ENCODE results near the gene ENPP6.

Gene ENPP6

DNA sequence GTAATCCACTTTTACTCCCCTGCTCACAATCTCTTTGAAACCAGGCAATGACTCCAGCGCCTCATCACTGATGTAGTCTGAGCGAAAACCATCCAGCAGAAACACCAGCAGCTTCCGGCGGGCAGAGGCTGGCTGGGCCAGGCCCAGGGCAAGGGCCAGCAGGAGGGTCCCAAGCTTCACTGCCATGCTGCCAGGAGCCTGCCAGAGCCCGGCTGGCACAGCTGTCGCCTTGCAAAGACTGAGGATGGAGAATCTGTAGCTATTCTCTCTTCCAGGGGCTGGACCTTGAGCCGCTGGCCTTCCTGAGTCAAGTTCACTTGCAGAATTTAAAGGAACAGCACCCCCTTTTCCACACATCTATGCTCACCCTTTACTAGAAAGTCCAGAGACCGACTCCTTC is at the start of gene ENPP6:
ENPP6 (minus strand) TSS at position 240 of the 400 bp plus-strand sequence; CDS start at position 186, 54 bp downstream.
- H3K4me3 ChIP-seq (ENCODE audit: low read depth, low read length), result no peak within 1 kb of the TSS

DNA sequence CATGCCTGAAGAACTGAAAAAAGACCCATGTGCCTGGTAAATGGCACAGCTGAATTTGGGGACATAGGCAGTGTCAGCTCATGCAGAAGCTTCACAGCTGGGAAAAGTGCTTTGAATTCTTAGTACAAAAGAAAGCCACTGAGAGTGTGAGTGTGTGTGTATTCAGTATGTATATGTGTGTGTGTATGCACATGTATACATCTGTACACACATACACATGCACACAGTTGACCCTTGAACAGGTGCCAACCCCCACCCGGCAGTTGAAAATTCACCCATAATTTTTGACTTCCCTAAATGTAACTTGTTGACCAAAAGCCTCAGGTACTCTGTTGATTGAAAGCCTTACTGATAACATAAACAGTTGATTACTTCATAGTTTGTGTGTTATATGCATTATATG is 49.5 kb upstream of the ENPP6 start:
- H3K4me3 ChIP-seq (ENCODE audit: low read depth, low read length), result no peak overlapping the region

DNA sequence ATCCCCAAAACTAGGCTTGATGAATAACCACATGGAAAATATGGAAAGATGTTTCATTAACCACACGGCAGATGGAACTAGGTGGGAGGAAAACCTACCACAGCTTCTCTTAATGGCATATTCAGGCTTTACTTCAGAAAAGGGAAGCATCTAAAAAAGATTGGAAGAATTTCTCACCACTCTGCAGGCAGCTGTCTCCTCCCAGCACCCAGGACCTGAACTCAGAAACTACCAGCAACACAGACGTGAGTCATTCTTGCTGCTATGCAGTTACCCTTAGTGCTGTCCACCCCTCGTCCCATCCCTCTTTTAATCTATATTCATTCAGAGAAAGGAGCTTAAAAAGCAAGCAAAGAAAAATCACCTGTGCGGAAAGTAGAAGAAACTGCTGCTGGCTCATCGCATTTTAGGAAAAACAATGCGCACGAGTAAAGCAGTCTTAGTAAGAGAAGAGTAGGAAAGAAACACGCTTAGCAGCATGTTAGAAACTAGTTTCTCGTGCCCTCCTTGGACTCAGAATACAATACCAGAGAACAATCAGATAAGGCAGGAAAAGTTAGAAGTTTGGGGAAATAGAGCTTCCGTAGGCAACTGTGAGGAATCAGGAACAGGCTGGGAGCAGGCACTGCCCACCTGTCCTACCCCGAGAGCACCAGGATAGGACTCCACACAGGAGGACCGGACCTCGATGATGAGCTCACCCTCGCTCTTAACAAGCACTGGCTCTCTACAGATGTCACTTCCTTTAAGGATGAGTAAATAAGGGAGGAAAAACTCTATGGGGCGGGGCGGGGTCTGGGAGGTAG is 48.1 kb upstream of the ENPP6 start:
- H3K4me3 ChIP-seq (ENCODE audit: low read depth, low read length), result no peak overlapping the region

DNA sequence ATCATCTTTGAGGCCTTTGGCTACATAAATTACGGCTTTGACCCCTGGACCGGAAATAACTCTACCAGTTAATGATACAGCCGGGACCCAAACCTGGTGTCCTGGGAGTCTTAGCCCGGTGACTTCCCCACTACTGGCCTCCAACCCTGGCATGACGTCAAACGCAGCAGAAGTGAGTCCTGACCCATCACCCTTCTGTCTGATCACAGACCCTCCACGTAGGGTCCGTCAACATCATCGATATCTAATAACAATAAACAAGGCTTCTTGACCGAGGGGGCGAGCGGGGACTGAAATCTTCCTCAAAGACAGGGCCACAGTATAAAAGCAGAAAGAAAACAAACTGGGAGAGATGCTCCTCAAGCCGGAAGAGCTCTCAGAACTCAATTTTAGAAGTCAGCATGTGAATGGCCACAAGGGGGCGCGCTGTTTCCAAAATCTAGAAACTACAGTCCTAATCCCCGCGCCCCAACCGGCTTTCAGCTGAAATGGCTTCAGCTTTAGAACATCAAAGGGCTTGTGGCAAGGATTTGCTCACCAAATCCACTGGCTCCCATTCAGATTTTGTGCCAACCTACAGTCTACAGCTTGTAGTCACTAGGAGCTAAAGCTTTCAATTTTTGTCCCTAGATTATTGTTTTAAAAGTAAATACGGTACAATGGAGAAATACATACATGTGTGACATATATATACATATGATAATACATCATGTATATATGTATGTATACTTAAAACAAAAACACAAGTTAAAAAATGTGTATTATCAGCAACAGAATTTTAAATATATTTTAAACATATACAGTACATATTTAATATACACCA is 46.4 kb upstream of the ENPP6 start:
- H3K4me3 ChIP-seq (ENCODE audit: low read depth, low read length), result no peak overlapping the region

DNA sequence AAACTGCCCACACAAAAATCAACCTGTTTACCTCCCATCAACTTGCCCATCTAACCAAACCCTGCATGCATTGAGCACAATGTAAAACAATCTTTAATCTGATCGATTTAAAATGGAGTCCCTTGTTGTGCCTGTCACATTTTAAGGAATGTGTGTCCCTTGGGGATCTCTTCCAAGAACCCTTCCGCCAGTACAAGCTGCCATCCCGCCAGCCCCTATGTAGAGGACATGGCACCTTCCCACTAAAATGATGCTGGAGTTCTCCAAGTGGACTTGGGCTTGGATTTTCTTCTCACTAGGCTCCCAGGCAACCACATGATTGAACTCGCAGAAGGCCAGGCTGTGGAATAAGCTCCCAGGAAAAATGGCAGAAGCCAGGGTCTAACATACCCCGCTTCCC is 45.8 kb upstream of the ENPP6 start:
- no peak overlapping the region for H3K4me3 ChIP-seq (ENCODE audit: low read depth, low read length)

DNA sequence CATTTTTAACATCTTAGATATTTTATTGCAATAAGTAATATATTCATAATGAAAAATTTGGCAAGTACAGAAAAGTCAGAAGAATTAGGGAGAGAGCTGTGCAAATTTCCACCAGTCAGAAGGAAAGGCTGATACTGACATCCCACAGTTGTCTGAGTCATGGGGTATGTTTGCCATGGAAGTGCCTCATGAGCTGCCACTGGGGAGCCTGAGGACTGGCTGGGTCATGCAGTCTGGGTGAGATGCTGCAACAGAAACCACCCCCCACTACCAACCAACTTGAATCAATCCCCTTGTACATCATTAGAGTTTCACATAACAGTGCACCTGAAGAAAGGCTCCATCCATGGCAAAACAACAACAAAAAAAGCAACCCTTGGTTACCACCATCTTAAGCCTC is 45.2 kb upstream of the ENPP6 start:
- H3K4me3 ChIP-seq (ENCODE audit: low read depth, low read length), result no peak overlapping the region

DNA sequence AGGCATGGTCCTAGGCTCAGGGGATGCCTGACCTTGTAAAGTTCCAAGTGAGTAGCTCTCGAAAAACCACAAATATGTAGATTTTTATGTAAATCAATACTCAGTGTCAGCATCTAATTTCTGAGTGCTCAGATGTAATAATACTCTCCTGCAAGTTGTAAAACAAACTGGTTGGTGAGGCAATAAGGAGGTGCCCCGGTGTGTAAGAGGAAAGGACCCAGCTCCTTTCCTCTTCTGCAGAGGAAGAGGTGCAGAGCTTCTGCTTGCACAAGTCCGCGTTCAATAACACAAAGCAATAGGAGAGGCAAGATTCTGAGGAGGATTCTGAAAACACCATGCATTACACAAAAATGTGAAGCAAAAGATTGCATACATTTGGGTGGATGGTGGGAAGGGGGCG is 43.6 kb upstream of the ENPP6 start:
- no peak overlapping the region for H3K4me3 ChIP-seq (ENCODE audit: low read depth, low read length)

DNA sequence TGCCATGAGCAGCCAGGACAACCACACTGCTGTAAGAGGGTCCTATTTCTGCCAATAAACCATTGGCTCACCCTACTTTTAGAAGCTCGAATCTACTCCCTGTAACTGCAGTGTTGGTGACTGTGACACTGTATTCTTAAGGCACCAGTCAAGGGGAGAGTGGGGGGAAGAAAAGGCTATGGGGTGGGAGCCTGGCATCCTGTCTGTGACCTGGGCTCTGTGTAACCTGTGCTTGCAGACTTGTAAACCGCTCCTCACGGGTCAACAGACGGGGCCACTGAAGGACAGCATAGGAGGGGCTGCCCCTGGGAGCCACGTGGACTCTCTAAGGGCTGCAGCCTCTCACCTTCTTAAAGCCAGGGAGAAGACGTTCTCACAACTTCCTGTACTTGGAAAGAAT is 42.2 kb upstream of the ENPP6 start:
- no peak overlapping the region for H3K4me3 ChIP-seq (ENCODE audit: low read depth, low read length)

DNA sequence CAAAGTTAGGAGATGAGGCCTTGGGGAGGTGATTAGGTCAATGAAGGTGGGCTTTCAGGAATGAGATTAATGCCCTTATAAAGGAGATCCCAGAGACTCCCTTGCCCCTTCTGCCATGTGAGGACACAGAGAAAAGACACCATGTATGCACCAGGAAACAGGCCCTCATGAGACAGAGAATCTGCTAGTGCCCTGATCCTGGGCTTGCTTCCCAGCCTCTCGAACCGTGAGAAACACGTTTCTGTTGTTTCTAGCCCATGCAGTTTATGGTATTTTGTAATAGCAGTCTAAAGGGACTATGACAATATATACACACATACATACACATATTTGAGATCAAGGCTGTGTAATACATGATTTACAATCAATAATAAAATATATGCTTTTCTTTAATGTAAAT is 41.4 kb upstream of the ENPP6 start:
- H3K4me3 ChIP-seq (ENCODE audit: low read depth, low read length), result no peak overlapping the region

DNA sequence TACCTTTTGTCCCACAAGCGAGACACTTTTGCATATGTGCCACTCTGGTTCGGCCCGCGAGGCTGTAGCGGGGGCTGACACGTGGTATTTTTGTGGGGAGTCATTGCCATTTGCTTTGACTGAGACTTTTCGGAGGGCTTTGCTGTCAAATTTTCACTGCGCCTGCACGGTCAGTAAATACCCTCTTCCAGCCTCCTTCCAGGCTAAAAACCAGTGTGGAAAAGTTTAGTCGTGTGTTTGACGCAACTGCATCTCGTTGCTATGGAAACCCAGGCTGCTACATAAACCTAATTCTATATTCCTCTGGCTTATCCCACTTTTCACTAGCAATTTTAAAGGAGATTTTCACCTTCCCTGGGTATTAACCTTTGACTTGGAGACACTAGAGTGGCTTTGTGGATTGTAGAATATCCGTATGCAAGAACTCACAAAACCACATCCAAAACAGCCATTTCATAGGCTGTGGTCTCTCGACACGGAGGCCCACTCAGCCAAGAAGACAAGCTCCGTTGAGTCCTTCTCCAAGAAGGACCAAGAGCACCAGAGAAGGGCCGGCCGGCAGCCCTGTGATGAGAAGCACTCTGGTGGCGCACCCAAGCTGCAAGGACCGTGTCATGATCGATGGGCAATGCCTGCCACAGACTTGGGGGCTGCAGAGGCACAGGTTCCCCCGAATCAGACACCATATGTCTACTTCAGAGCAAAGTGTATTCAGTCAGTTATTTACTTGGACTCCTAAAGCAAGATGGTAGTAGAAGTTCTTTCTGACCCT is 38.4 kb upstream of the ENPP6 start:
- no peak overlapping the region for H3K4me3 ChIP-seq (ENCODE audit: low read depth, low read length)

DNA sequence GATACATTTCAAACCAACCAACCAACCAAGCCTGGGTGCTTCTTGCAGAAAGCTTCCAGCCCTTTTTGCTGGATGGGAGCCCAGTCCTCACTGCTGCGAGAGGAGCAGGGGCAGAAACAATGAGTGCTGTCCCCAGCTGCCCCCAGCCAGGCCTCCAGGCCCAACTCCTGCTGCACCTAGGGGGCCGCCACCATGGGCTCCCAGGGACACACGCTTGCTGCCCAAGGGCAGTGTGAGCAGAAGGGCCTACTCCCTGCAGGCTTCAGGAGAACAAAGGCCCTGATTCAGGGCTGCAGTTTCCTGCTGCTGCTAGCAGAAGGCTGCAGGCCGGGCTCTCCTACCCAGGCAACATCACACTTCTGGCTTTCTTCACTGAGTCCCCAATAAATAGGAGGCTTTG is 37.7 kb upstream of the ENPP6 start:
- no peak overlapping the region for H3K4me3 ChIP-seq (ENCODE audit: low read depth, low read length)

DNA sequence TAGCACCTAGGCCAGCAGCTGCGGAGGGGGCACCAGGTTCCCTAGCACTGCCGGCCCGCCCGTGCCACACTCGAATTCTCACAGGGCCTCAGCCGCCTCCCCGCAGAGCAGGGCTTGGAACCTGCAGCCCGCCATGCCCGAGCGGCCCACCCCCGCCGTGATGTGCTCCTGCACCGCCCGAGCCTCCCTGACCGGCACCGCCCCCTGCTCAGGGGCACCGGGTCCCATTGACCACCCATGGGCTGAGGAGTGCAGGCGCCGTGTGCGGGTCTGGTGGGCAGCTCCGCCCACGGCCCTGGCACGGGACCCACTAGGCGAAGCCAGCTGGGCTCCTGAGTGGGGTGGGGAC is 35.4 kb upstream of the ENPP6 start:
- H3K4me3 ChIP-seq (ENCODE audit: low read depth, low read length), result no peak overlapping the region

DNA sequence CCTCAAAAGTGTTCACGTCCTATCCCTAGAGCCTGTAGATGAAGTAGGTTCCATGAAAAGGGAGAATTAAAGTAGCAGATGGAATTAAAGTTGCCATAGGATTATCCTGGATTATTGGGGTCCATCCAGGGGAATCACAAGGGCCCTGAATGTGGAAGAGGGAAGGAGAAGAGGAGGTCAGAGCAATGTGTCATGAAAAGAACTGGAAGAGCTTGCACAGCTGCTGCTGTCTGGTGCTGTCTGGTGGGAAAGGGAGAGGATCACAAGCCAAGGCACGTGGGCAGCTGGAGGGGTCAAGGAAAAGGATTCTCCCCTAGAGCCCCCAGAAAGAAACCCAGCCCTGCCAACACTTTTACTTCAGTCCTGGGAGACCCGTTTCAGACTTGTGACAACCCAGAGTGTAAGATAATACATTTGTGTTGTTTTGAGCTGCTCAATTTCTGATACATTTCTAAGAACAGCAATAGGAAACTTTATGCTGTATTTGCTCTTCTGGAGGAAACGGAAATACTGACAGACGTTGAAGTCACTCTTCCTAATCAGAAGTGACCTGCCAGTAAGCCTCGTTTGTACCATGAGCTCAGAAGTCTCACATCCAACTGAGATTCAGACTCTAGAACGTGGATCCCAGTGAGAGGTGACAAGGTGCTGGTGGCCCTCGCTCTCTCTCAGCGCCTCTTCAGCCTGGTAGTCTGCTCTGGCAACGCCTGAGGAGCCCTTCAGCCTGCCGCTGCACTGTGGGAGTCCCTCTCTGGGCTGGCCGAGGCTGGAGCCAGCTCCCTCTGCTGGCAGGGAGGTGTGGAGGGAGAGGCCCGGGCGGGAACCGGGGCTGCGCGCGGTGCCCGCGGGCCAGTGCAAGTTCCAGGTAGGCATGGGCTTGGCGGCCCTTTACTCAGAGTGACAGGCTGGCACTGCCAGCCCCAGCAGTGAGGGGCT is 34.7 kb upstream of the ENPP6 start:
- H3K4me3 ChIP-seq (ENCODE audit: low read depth, low read length), result no peak overlapping the region

DNA sequence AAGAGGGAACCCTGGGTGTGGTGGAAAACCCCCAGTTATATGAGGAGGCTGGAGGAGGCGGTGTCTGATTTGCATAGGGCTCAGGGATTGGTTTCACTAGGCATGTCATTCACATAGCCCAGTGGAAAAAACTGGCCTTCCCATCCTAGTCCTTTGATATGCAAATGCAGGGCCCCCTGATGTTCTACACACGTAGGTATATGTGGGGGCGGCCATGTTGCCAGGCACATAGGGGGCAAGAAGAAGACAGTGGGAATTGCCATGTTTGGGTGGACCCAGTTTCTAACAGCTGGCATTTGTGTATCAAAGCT is 34.0 kb upstream of the ENPP6 start:
- H3K4me3 ChIP-seq (ENCODE audit: low read depth, low read length), result no peak overlapping the region

DNA sequence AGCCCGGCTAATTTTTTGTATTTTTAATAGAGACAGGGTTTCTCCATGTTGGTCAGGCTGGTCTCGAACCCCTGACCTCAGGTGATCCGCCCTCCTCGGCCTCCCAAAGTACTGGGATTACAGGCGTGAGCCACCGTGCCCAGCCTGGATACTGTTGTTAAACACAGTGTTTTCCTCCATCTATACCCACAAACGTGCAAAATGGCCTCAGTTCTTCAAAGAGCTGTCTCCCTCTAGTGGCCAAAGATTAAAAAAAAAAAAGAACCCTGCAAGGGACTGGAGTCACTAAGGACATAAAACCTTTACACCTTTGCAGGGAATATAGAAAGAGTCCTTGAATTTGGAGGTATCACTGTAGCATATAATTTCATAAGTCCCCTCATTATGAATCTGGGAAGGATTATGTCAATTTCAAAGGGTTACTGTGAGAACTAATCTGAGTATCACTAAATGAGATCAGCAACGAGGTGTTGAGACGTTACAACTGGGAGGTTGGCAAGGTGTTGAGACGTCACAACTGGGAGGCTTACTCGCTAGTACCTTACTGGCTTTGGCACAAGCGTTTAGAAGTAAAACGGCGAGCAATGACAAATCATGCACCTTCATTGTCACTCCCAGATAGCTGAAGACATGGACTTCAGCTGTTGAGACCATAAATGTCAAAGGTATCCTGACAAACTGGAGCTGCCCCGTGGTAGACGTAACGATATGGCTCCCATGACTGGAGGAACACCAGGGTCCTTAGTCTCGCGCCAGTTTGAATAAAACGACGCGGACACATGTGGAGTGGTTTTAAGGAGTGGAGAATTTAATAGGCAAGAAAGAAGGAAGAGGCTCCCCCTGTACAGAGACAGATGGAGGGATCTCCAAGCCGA is 33.4 kb upstream of the ENPP6 start:
- H3K4me3 ChIP-seq (ENCODE audit: low read depth, low read length), result no peak overlapping the region

DNA sequence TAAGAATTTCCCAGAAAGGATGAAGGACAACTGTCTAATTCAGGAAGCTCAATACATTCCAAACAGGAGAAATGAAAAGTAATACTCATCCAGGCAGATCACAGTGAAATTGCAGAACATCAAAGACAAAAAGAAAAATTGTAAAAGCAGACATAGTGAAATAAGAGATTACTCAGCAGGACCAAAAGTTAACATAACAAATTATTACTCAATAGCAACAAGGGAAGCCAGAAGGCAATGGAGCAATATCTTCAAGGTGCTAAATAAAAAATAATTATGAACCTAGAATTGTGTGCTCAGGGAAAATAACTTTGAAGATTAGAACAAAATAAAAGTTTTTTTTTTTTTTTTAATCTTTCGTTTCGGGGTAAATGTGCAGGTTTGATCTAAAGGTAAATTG is 30.5 kb upstream of the ENPP6 start:
- no peak overlapping the region for H3K4me3 ChIP-seq (ENCODE audit: low read depth, low read length)

DNA sequence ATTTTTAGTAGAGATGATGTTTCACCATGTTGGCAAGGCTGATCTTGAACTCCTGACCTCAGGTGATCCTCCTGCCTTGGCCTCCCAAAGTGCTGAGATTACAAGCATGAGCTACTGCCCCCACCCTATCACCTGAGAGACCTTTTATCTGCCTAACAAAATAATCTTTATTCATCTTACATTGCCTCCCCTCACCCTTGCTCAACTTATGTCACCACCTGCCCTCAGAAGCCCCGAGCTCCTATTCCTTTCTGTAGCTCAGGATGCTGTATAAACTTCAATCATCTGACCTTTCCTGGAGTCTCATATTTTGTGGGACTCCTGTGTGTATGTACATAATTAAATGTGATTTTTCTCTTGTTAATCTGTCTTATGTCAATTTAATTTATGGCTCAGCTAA is 29.7 kb upstream of the ENPP6 start:
- no peak overlapping the region for H3K4me3 ChIP-seq (ENCODE audit: low read depth, low read length)

DNA sequence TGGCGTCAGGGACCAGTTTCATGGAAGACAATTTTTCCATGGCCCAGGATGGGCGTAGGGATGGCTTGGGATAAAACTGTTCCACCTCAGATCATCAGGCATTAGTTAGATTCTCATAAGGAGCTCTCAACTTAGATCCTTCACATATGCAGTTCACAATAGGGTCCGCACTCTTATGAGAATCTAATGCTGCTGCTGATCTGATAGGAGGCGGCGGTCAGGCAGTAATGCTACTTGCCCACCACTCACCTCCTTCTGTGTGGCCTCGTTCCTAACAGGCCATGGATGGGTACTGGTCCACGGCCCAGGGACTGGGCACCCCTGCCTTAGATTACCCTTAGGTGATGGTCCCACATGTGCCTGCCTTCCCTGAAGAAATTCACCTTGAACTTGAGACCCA is 28.8 kb upstream of the ENPP6 start:
- no peak overlapping the region for H3K4me3 ChIP-seq (ENCODE audit: low read depth, low read length)

DNA sequence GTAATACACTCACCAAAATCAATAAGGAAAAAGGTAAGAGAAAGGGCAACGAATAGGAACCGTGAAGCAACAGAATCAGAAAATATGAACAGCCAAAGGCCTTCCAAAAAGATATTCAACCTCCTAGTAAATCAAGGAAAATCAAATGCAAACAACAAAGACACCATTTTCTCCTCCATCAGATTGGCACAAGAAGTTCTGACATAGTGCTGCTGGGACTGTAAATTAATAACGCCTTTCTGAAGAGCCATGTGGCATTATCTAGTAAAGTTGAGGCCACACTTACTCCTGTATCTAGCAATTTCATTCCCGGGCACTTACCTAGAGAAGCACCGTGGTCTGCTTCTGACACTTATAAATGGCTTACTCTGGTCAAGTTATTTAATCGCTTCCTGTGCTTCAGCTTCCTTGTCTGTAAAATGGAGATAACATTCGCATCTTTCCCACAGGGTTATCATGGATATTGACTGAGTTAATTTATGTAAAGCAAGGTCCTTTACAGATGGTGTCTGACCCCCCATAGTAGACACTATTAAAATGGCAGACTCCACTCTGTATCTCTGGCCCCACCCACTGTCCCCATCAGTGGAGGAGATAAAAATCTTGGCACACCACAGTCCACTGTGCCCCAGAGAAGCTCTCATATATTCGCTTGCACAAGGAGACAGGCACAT is 20.5 kb upstream of the ENPP6 start:
- no peak overlapping the region for H3K4me3 ChIP-seq (ENCODE audit: low read depth, low read length)
